ENCODE results near the gene GSTA4.

The GSTA4 gene

DNA sequence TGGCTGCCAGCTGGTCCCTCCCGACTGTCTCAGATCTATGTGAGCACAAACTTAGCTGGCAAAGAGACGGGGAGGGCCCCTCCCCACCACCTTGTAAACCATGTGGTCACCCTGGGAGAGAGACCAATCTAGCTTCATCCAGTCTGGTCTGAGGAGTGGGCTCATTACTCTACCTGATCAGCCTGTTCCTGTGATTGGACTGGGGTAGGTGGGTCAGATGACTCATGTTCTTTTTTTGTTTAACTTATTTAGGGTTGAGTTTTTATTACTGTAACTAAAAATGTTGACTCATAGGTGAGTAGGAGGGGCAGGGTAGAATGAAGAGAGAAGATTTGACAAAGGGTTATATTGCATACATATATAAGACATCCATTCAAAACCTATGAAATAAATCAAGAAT, 4.7 kb downstream of the GSTA4 start:
- Histone ChIP-seq H3K4me1 (ENCODE audit: control insufficient read depth, insufficient read depth, low read length) (no peaks in the 10 kb centered on the region), H3K4me3 (ENCODE audit: low read length) (no peak overlapping the region), H3K36me3 (ENCODE audit: control insufficient read depth, insufficient read depth, low read length) (no peaks in the 10 kb centered on the region), H3K27me3 (ENCODE audit: control insufficient read depth, insufficient read depth, low read length) (no peaks in the 10 kb centered on the region), H3K9ac (ENCODE audit: low read length) (no peak overlapping the region), H3K9me3 (ENCODE audit: control insufficient read depth, low read length) (no peaks in the 10 kb centered on the region)

DNA sequence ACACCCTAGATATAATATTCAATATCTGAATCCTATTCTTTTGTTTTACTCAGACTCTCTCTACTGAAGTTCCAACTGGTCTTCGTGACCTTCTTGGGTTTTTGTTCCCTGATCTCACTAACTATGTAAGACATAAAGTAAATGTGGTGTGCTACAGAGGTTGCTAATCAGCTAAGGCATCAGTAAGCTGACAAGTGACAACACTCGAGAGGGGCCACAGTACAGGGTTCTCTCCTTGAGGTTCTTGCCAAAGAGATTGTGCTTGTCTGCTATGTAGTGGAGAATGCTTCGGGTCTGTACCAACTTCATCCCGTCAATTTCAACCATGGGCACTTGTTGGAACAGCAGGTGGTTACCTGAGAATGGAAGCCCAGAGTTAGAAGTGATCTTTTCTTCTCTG, 9.9 kb downstream of the GSTA4 start:
- no peaks in the 10 kb centered on the region for H3K36me3 ChIP-seq (ENCODE audit: control insufficient read depth, insufficient read depth, low read length)
- no peak overlapping the region for H3K4me3 ChIP-seq (ENCODE audit: low read length)
- H3K9ac ChIP-seq (ENCODE audit: low read length), result no peak overlapping the region
- H3K4me1 ChIP-seq (ENCODE audit: control insufficient read depth, insufficient read depth, low read length), result no peaks in the 10 kb centered on the region
- no peaks in the 10 kb centered on the region for H3K9me3 ChIP-seq (ENCODE audit: control insufficient read depth, low read length)
- no peaks in the 10 kb centered on the region for H3K27me3 ChIP-seq (ENCODE audit: control insufficient read depth, insufficient read depth, low read length)

DNA sequence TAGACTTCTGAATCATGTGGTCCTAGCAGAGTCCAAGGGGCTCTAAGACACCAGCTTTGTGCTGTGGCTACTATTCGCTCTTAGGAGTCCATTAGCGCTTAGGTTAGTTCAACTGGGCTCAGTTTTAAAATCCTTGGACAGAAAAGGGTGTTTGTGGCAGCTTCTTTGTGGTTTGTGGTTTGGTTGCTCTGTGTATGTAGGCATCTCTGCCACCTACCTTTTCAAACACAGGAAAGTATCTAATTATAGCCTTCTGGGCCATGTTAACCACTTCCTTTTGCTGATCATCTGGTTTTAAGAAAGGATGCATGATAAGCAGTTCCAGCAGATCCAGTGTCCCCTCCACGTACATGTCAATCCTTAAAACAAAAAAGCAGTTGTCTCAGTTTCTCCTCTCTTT, 10.8 kb downstream of the GSTA4 start:
- no peaks in the 10 kb centered on the region for H3K4me1 ChIP-seq (ENCODE audit: control insufficient read depth, insufficient read depth, low read length)
- no peaks in the 10 kb centered on the region for H3K36me3 ChIP-seq (ENCODE audit: control insufficient read depth, insufficient read depth, low read length)
- H3K9ac ChIP-seq (ENCODE audit: low read length), result no peak overlapping the region
- H3K4me3 ChIP-seq (ENCODE audit: low read length), result no peak overlapping the region
- H3K27me3 ChIP-seq (ENCODE audit: control insufficient read depth, insufficient read depth, low read length), result no peaks in the 10 kb centered on the region
- H3K9me3 ChIP-seq (ENCODE audit: control insufficient read depth, low read length), result no peaks in the 10 kb centered on the region

DNA sequence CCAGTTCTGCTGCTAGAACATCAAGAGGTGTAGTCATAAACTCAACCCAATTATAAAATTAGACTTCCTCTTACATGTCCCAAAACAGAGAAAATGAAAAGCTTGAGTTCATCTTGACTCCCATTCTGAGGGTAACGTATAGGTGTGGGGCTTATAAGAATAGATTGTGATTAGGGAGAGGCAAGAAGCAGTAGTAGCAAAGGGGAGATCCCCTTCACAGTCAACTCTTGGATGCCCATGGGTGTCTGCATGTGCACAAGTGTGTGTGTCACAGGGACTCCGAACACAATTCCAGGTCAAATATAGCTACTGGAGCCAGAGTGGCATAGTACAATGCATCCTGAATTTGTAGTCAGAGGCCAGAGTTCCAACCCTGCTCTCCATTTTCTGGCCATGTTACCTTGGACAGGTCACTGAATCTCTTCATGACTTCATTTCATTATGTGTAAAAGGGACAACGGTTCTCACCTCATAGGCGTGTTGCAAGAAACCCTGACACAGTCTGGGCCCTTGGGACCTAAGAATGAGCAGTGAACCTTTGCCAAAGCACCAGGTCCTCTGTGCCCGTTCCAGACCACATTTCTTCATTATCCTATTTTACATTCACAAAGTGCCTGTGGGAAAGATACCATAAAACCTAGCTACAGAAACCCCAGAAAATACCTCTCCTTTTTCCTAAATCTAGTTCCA, 11.8 kb downstream of the GSTA4 start:
- no peaks in the 10 kb centered on the region for H3K36me3 ChIP-seq (ENCODE audit: control insufficient read depth, insufficient read depth, low read length)
- no peak overlapping the region for H3K9ac ChIP-seq (ENCODE audit: low read length)
- no peaks in the 10 kb centered on the region for H3K27me3 ChIP-seq (ENCODE audit: control insufficient read depth, insufficient read depth, low read length)
- no peaks in the 10 kb centered on the region for H3K4me1 ChIP-seq (ENCODE audit: control insufficient read depth, insufficient read depth, low read length)
- no peaks in the 10 kb centered on the region for H3K9me3 ChIP-seq (ENCODE audit: control insufficient read depth, low read length)
- H3K4me3 ChIP-seq (ENCODE audit: low read length), result no peak overlapping the region

DNA sequence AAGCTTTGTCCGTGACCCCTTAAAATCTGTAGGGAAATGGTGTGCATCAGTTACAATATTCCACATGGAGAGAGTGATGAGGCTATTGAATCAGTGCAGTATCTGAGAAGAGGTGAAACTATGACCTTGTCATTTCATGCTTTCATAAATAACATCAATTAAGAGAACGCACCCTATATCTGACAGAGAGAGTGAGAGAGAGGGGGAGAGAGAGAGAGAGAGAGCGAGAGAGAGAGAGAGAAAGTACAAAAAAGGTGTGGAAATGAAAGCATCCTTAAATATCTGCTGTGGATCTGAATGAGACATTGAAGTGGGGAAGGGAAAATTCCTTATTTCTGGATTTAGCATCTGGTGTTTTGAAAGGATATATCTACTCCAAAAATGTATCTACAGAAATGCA, 12.4 kb downstream of the GSTA4 start:
- H3K9me3 ChIP-seq (ENCODE audit: control insufficient read depth, low read length), result no peaks in the 10 kb centered on the region
- H3K27me3 ChIP-seq (ENCODE audit: control insufficient read depth, insufficient read depth, low read length), result no peaks in the 10 kb centered on the region
- H3K4me1 ChIP-seq (ENCODE audit: control insufficient read depth, insufficient read depth, low read length), result no peaks in the 10 kb centered on the region
- H3K9ac ChIP-seq (ENCODE audit: low read length), result no peak overlapping the region
- no peak overlapping the region for H3K4me3 ChIP-seq (ENCODE audit: low read length)
- H3K36me3 ChIP-seq (ENCODE audit: control insufficient read depth, insufficient read depth, low read length), result no peaks in the 10 kb centered on the region

DNA sequence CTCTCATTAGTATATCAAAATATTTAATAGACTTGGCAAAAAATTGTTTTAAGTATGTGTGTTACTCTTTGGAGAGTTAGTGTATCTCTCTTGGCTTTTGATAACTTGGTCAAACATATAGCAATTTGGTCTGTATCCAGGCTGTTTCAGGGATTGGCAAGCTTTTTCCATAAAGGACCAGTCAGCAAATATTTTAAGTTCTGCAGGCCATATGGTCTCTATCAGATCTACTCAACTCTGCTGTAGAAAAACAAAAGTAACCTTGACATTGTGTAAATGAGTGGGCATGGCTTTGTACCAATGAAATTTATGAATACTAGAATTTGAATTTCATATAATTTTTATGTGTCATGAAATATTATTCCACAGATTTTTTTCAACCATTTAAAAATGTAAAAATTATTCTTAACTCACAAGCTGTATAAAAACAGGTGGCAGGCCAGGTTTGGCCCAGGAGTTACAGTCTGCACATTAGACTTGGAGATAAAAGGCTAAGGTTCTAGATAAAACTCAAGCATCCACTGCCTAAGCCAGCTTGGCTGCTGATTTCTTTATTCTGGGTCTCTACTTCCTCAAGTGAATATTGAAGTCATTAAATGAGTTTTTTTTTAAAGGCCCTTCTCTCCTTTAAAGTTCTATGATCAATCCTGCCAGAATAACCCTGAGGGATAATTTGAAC, 13.7 kb downstream of the GSTA4 start:
- no peak overlapping the region for H3K4me3 ChIP-seq (ENCODE audit: low read length)
- H3K9me3 ChIP-seq (ENCODE audit: control insufficient read depth, low read length), result no peaks in the 10 kb centered on the region
- no peaks in the 10 kb centered on the region for H3K36me3 ChIP-seq (ENCODE audit: control insufficient read depth, insufficient read depth, low read length)
- H3K27me3 ChIP-seq (ENCODE audit: control insufficient read depth, insufficient read depth, low read length), result no peaks in the 10 kb centered on the region
- H3K4me1 ChIP-seq (ENCODE audit: control insufficient read depth, insufficient read depth, low read length), result peaks cover 9% of the 10 kb centered on the region
- H3K9ac ChIP-seq (ENCODE audit: low read length), result no peak overlapping the region

DNA sequence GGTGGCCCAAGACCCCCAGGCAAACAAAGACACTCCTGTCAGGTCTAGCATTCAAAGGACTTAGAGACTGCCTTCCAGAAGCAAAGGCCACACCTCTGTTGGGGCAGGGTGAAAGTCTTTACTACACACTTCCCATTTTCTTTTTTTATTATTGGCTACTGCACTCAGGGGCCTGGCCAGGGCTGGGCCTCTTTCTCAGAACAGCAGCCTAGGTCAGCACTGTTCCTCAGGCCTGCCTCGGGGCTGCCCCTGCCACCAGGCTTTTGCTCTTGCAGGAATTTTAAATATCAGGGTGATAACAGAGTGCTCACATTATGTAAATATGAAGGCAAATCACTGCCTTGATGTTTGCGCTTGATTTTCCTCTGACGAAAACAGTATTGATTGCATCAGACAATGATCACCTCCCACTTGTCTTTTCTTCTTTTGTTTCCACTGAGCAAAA, 18.5 kb downstream of the GSTA4 start:
- no peak overlapping the region for H3K9ac ChIP-seq (ENCODE audit: low read length)
- H3K4me3 ChIP-seq (ENCODE audit: low read length), result no peak overlapping the region
- H3K4me1 ChIP-seq (ENCODE audit: control insufficient read depth, insufficient read depth, low read length), result peaks cover 12% of the 10 kb centered on the region
- no peaks in the 10 kb centered on the region for H3K9me3 ChIP-seq (ENCODE audit: control insufficient read depth, low read length)
- H3K27me3 ChIP-seq (ENCODE audit: control insufficient read depth, insufficient read depth, low read length), result no peaks in the 10 kb centered on the region
- H3K36me3 ChIP-seq (ENCODE audit: control insufficient read depth, insufficient read depth, low read length), result no peaks in the 10 kb centered on the region

DNA sequence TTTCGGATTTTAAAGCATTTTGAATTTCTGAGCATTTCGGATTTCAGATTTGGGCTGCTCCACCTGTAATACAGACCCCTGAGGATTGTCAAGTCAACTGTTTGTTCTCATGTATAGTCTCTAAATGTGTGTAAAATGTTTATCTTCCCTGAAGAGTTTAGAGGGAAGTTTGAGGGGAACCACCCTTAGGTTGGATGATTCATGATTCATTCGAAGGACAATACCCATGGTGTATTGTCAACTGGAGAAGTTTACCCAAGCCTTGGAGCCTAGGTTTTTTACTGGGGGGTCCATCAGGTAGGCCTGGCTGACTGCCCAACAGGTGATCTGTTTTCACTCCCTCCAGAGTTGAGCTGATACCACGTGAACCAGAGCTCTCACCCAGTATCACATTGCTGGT, 18.9 kb downstream of the GSTA4 start:
- H3K27me3 ChIP-seq (ENCODE audit: control insufficient read depth, insufficient read depth, low read length), result no peaks in the 10 kb centered on the region
- no peaks in the 10 kb centered on the region for H3K36me3 ChIP-seq (ENCODE audit: control insufficient read depth, insufficient read depth, low read length)
- no peak overlapping the region for H3K9ac ChIP-seq (ENCODE audit: low read length)
- no peak overlapping the region for H3K4me3 ChIP-seq (ENCODE audit: low read length)
- H3K9me3 ChIP-seq (ENCODE audit: control insufficient read depth, low read length), result no peaks in the 10 kb centered on the region
- peaks cover 12% of the 10 kb centered on the region for H3K4me1 ChIP-seq (ENCODE audit: control insufficient read depth, insufficient read depth, low read length)

DNA sequence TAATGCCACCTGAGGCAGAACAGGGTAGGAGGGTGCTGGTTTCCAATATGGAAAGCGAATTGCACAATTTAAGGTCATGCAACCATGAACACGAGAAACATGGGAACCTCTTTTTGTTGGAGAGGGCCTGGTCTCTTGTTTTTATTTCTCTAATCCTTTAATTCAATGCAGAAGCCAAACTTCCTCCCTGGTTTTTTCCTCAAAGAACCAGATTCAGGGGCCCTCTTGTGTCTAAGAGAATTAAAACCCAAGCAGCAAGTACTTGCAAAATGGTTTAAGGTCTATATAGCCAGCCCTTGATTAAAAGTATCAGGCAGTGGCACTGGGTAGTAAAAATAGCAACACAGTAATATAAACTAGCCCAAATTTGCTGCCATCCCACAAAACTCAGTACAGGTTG, 19.5 kb downstream of the GSTA4 start:
- no peak overlapping the region for H3K9ac ChIP-seq (ENCODE audit: low read length)
- H3K9me3 ChIP-seq (ENCODE audit: control insufficient read depth, low read length), result no peaks in the 10 kb centered on the region
- H3K27me3 ChIP-seq (ENCODE audit: control insufficient read depth, insufficient read depth, low read length), result no peaks in the 10 kb centered on the region
- no peaks in the 10 kb centered on the region for H3K36me3 ChIP-seq (ENCODE audit: control insufficient read depth, insufficient read depth, low read length)
- no peak overlapping the region for H3K4me3 ChIP-seq (ENCODE audit: low read length)
- peaks cover 13% of the 10 kb centered on the region for H3K4me1 ChIP-seq (ENCODE audit: control insufficient read depth, insufficient read depth, low read length)

DNA sequence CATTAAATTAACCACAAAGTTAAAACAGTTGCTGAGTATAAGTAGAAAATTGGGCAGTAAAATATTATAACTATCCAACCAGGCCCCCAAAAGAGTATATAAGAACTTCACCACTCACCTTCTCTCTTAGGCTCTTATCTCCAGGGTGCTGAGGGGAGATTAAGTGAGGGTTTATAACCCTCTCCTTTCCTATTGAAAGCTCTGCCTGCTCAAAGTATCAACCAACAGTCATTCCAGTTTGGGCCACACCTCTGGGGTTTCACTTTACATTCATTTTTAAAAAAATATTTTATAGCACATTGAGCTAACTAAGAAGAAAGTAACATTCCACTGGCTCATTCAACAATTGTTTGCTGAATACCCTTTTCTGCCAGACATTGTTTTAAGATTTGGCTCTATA, 22.1 kb downstream of the GSTA4 start:
- Histone ChIP-seq H3K27me3 (ENCODE audit: control insufficient read depth, insufficient read depth, low read length) (no peaks in the 10 kb centered on the region), H3K4me1 (ENCODE audit: control insufficient read depth, insufficient read depth, low read length) (peaks cover 30% of the 10 kb centered on the region), H3K9ac (ENCODE audit: low read length) (no peak overlapping the region), H3K36me3 (ENCODE audit: control insufficient read depth, insufficient read depth, low read length) (no peaks in the 10 kb centered on the region), H3K9me3 (ENCODE audit: control insufficient read depth, low read length) (no peaks in the 10 kb centered on the region), H3K4me3 (ENCODE audit: low read length) (no peak overlapping the region)

DNA sequence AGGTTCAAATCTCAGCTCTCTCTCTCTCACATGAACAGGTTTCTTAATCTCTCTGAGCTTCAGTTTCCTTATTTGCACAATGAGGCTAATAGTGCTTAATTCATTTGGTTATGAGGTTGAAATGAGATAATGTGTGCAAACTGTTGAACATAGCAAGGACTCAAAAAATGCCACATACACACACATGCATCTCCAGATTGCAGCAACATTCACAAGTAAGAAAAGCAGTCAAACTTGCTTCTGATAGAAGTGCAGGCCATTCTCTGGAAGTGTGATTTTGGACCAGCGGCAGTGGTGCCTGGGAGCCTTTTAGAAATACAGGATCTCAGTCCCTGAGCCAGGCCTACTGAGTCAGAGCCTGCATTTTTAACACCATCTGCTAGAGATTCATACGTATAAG, 25.7 kb downstream of the GSTA4 start:
- Histone ChIP-seq H3K36me3 (ENCODE audit: control insufficient read depth, insufficient read depth, low read length) (no peaks in the 10 kb centered on the region), H3K4me1 (ENCODE audit: control insufficient read depth, insufficient read depth, low read length) (peaks cover 18% of the 10 kb centered on the region)

DNA sequence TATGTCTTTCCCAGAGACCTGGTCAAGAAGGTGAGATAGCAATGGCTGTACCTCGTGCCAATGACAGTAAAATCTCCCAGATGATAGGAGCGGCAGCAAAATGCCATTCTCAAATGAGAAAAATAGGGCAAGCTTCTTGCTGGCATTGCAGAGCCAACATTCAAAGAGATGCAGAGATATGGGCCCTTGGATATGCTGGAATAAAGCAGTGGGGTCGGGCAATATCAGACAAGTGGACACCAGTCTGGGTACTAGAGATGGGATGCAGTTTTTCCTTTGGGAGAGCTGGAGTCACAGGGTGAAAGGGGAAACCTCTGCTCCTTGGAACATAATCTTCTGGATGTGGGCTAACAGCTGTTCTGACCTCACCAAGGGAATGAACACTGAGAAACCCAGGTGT, 29.0 kb downstream of the GSTA4 start:
- Histone ChIP-seq H3K9me3 (ENCODE audit: control insufficient read depth, low read length) (no peaks in the 10 kb centered on the region), H3K36me3 (ENCODE audit: control insufficient read depth, insufficient read depth, low read length) (no peaks in the 10 kb centered on the region), H3K9ac (ENCODE audit: low read length) (no peak overlapping the region), H3K27me3 (ENCODE audit: control insufficient read depth, insufficient read depth, low read length) (no peaks in the 10 kb centered on the region), H3K4me1 (ENCODE audit: control insufficient read depth, insufficient read depth, low read length) (peaks cover 18% of the 10 kb centered on the region), H3K4me3 (ENCODE audit: low read length) (no peak overlapping the region)

More for the DNA sequence above, 25.7 kb downstream of the GSTA4 start:
- Histone ChIP-seq H3K4me3 (ENCODE audit: low read length) (no peak overlapping the region), H3K9me3 (ENCODE audit: control insufficient read depth, low read length) (no peaks in the 10 kb centered on the region), H3K9ac (ENCODE audit: low read length) (no peak overlapping the region), H3K27me3 (ENCODE audit: control insufficient read depth, insufficient read depth, low read length) (no peaks in the 10 kb centered on the region)

Measured in mucosa of stomach (tissue), 1 donor.